Measurements from ENCODE around the gene SCN2B. TPM values are rescaled to one million over a fixed set of nuclear protein-coding genes. Genes with fewer than 3 reads are reported as not detected.
A peak's percentile ranks its signal among the peaks of the same experiment; 100 is the strongest.

SCN2B gene
- total RNA-seq, 1 donor from 2014 or later = 0.12 TPM

DNA sequence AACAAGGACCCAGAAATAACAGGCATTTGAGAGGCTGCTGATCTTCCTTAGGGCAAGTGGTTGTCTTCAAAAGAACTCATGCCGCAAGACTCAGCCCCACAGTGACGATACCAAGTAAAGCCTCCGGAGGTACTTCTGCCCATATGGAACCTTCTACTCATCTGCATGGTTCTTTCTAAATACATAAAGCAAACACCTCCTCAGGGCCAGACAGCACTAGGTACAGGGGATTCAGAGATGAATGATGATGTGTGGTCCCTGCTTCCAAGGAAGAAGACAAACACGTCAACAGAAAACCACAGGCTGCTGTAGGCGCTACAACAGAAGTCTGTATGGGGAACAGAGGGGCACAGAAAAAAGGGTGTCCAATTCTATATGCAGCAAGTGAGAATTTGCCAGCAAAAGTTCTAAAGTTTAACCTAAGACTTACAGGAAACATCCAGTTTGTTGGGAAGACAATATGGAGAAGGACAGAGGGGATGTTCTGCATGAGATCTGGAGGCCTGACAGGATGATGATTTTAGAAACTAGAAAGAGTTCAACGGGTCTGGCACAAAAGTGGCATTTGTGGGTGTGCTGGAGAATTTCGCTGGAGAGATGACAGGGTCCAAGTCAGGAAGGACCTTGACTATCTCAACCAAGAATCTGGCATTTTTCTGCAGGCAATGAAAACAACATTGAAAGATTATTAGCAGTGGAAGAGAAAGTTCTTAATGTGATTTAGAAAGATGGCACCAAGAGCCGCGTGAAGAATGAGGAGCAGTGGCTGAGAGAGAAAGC lies 24.7 kb upstream of the SCN2B start:
- DNase-seq (ENCODE audit: low spot score) = no peak
- no peak overlapping the region for H3K27ac Mint-ChIP-seq (ENCODE audit: unreplicated experiment)
- H3K4me3 Mint-ChIP-seq (ENCODE audit: unreplicated experiment) = no peak overlapping the region
- H3K4me1 Mint-ChIP-seq (ENCODE audit: low read depth) = peaks cover 3% of the 10 kb centered on the region
- TF ChIP-seq, protein P1, sequence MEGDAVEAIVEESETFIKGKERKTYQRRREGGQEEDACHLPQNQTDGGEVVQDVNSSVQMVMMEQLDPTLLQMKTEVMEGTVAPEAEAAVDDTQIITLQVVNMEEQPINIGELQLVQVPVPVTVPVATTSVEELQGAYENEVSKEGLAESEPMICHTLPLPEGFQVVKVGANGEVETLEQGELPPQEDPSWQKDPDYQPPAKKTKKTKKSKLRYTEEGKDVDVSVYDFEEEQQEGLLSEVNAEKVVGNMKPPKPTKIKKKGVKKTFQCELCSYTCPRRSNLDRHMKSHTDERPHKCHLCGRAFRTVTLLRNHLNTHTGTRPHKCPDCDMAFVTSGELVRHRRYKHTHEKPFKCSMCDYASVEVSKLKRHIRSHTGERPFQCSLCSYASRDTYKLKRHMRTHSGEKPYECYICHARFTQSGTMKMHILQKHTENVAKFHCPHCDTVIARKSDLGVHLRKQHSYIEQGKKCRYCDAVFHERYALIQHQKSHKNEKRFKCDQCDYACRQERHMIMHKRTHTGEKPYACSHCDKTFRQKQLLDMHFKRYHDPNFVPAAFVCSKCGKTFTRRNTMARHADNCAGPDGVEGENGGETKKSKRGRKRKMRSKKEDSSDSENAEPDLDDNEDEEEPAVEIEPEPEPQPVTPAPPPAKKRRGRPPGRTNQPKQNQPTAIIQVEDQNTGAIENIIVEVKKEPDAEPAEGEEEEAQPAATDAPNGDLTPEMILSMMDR (IDR thresholded peaks at IDR 0.05) = no peak
- H3K9me3 Mint-ChIP-seq (ENCODE audit: low read depth) = no peaks in the 10 kb centered on the region
- H3K36me3 Mint-ChIP-seq (ENCODE audit: low read depth) = no peaks in the 10 kb centered on the region
- peaks cover 10% of the 10 kb centered on the region for H3K27me3 Mint-ChIP-seq (ENCODE audit: low read depth)

DNA sequence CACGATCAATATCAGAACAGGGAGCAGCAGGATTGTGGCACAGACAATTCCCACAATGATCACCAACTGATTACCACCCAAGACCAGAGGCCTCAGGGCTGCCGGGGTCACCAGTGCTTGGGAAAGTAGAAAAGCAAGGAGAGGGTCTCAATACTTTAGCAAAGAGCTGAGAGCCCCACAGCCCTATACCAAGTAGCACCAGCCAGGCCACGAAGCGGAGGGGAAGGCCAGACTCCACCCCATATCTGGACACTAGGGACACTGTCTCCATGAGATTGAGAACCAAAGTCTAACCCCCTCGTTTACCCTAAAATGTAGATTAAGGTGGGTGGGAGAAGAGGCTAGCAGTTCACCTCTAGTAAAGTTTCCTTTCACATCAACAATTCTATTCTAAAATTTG lies 24.1 kb upstream of the SCN2B start:
- TF ChIP-seq, protein P1 (IDR thresholded peaks at IDR 0.05) = no peak
- H3K9me3 Mint-ChIP-seq (ENCODE audit: low read depth) = no peaks in the 10 kb centered on the region
- no peak overlapping the region for H3K27ac Mint-ChIP-seq (ENCODE audit: unreplicated experiment)
- DNase-seq (ENCODE audit: low spot score) = no peak
- H3K36me3 Mint-ChIP-seq (ENCODE audit: low read depth) = no peaks in the 10 kb centered on the region
- H3K27me3 Mint-ChIP-seq (ENCODE audit: low read depth) = peaks cover 5% of the 10 kb centered on the region
- H3K4me1 Mint-ChIP-seq (ENCODE audit: low read depth) = peaks cover 4% of the 10 kb centered on the region
- no peak overlapping the region for H3K4me3 Mint-ChIP-seq (ENCODE audit: unreplicated experiment)

DNA sequence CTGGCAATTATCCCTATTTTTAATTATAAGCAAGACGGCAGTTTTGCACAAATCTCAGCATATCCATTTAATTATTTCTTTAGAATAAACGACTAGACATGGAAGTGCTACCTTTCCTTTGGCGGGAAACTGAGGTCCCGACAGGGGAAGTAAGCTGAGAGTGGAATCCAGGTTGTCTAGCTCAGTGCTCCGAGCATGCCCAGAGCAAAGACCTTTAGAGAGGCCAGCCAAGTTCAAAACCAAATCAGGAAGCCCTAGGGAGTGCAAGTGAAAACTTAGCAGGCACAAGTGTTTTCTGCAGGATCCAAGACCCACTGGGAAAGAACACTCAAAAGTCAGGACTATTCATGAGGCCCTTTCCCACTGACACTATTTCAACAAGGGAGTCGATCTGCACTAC lies 22.7 kb upstream of the SCN2B start:
- TF ChIP-seq, protein P1 (IDR thresholded peaks at IDR 0.05) = no peak
- H3K9me3 Mint-ChIP-seq (ENCODE audit: low read depth) = no peaks in the 10 kb centered on the region
- DNase-seq (ENCODE audit: low spot score) = no peak
- H3K27ac Mint-ChIP-seq (ENCODE audit: unreplicated experiment) = no peak overlapping the region
- H3K4me3 Mint-ChIP-seq (ENCODE audit: unreplicated experiment) = no peak overlapping the region
- H3K36me3 Mint-ChIP-seq (ENCODE audit: low read depth) = no peaks in the 10 kb centered on the region
- peaks cover 15% of the 10 kb centered on the region for H3K4me1 Mint-ChIP-seq (ENCODE audit: low read depth)
- peaks cover 3% of the 10 kb centered on the region for H3K27me3 Mint-ChIP-seq (ENCODE audit: low read depth)

DNA sequence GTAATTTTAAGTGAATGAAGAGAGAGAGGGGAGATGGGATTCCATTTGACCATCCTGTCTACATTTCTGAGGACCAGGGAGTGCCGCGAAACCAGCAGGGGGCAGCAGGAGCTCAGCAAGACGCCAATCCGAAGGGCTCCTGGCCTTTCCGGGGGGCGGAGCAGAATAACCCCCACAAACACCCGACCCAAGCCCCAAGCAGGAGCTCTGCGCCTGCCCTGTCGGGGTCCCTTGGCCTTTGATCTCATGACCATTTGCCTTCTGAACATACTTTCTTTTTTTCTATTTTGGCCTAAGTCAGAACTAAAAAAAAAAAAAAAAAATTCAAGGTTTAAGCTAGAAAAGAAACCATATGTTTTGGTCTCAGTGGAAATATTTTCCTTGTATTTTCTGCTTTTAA lies 21.9 kb upstream of the SCN2B start:
- TF ChIP-seq, protein P1 (IDR thresholded peaks at IDR 0.05) = peak; percentile 94
- Mint-ChIP-seq H3K4me3 (ENCODE audit: unreplicated experiment) (peak overlapping the region; percentile 37), H3K27me3 (ENCODE audit: low read depth) (peaks cover 3% of the 10 kb centered on the region), H3K27ac (ENCODE audit: unreplicated experiment) (no peak overlapping the region), H3K4me1 (ENCODE audit: low read depth) (peaks cover 15% of the 10 kb centered on the region), H3K9me3 (ENCODE audit: low read depth) (no peaks in the 10 kb centered on the region), H3K36me3 (ENCODE audit: low read depth) (no peaks in the 10 kb centered on the region)
- no peak for DNase-seq (ENCODE audit: low spot score)

DNA sequence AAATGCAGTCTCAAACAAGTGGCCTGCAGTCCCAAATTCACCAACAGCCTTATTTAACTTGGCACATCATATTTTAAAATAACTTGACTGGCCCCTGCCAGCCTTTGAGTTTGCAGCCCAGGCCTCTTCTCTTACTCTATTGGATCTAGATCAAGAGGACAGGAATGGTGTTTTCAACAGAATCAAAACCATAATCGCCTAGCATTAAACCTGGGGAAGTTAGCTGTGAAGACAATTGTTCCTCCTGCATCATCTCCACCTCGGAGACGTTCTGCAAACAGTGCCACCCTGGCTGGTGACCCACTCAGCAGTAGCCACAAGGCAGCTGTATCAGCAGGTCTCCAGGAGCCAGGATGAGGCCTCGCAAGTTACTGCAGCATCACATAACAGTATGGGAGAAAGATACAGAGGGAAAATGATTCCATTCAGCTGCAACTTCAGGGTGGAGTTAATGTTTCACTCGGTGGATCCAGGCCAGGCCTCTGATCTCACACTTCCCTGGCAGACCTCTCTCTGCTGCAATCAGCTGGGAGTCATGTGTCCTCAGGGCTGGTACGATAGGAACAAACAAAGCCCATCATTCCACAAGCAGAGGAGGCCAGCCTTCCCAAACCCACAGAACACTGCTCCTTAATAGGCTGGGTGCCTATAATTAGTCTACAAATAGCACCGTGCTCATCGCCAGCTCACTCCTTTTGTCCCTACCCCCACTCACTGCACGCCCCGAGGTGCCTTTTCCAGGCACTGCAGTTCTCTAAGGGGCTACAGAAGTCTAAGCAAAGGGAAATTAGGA lies 18.6 kb upstream of the SCN2B start:
- TF ChIP-seq, protein P1 (IDR thresholded peaks at IDR 0.05) = no peak
- Mint-ChIP-seq H3K4me1 (ENCODE audit: low read depth) (peaks cover 15% of the 10 kb centered on the region), H3K27me3 (ENCODE audit: low read depth) (peaks cover 5% of the 10 kb centered on the region), H3K9me3 (ENCODE audit: low read depth) (peaks cover 4% of the 10 kb centered on the region), H3K4me3 (ENCODE audit: unreplicated experiment) (no peak overlapping the region), H3K27ac (ENCODE audit: unreplicated experiment) (peak overlapping the region; percentile 83), H3K36me3 (ENCODE audit: low read depth) (no peaks in the 10 kb centered on the region)
- DNase-seq (ENCODE audit: low spot score) = no peak

Measured in chondrocyte (in vitro differentiated cells).